ENCODE measurements around the gene DCXR.

Gene DCXR

DNA sequence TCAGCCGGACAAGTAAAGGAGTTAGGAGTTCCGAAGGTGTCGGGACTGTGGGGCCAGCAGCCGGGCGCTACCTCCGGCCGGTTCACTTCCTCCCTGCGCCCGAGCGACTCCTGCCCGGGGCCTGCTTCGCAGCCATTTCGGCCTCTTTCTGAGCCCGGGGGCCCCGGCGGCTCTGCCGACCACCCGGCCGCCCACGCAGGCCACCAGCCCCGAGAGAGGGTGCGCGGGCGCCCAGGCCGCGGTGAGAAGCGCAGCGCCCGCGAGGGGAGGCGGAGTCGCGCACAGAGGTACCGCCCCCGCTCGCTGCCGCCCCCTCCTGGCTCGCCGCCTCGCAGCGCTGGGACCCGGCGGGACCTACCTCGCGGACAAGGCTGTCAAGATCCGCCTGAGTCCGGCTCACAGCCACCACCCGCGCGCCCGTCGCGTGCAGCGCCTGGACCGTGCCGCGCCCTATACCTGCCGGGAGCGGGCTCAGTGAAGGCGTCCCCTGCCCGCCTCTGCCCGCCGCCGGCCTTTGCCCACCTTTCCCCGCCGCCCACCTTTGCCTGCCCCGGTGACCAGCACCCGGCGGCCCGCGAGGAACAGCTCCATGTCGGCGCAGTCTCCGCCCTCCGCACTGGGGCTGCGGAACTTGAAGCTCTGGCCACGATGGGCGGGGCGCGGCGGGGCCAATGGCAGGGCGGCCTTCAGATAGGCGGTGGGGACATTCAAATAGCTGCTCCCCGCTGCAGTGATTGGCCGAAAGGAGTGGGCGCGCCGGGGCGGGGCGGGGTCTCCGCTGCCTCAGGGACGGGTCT, at the start of gene DCXR:
Gene DCXR (minus strand): TSS at position 606 of the 797 bp plus-strand sequence. CDS start 15 bp downstream, at position 591.
- DNase-seq: peak; percentile 97

DNA sequence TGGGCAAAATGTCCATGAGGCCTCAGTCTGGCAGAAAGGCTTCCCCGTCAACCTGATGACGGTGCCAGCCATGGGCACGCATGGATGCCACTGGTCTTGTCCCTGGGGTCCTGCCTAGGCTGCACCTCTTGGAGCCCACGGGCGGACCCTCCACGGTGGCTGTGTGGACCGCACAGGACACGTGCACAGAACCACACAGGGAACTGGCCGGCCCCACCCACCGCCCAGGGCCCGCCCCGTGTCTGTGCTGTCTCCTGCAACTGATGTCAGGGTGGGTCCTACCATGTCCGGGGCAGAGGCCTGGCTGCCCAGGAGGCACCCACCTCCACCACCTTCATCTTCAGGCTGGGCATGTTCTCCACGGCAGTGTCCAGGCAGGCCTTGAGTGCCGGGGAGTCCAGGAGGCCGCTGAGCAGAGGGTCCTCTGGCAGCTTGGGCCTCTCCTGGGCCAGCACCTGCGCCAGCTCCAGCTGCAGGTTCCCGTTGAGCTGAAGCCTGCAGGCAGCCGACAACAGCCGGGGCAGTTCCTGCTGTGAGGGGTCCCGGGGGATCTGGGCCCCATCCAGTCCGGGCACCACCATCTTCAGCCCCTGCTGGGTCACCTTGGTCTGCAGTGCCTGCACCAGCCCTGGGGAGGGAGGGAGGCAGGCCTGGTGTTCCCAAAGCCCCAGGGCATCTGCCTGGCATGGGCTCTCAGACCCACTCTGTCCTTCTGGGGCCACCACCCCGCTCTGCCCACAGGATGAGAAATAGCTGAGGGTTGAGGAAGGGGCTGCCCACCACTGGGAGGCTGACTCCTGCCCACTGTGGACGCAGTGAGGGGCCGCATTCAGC, 48.7 kb upstream of the DCXR start:
- DNase-seq: no peak

DNA sequence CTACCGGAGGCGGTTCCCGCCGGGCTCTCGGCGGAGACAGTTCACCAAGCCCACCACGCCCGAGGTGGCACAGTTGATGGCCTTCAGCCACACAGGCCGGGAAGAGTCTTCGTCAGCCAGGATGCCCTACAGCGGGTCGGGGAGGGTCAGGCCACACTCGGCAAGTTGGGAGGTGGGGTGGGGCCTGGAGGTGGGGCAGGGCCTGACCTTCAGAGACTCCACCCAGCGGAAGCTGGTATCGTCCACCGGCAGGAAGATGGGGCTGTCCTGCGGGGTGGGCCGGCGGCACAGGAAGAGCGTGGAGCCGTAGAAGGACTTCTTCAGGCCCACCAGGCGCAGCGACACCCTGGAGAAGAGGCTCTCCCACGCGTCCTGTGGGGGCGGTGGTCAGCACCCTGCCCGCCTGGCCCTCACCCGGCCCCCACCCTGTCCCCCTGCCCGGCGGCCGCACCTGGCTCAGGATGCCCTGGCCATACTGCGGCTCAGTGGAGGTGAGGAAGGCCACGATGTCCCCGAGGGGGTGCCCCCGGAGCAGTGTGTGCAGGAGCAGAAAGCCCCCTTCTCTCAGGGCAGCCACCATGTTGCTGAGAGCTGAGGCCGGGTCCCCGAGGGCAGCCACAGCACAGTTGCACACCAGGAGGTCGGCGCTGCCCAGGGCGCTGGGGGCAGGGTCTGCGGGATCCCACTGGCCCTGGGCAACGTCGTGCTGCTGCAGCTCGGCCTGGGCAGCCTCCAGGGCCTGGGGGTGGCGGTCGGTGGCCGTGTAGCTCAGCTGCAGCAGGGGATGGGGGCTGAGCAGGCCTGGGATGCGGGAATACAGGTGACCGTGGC, 47.7 kb upstream of the DCXR start:
- DNase-seq: no peak

DNA sequence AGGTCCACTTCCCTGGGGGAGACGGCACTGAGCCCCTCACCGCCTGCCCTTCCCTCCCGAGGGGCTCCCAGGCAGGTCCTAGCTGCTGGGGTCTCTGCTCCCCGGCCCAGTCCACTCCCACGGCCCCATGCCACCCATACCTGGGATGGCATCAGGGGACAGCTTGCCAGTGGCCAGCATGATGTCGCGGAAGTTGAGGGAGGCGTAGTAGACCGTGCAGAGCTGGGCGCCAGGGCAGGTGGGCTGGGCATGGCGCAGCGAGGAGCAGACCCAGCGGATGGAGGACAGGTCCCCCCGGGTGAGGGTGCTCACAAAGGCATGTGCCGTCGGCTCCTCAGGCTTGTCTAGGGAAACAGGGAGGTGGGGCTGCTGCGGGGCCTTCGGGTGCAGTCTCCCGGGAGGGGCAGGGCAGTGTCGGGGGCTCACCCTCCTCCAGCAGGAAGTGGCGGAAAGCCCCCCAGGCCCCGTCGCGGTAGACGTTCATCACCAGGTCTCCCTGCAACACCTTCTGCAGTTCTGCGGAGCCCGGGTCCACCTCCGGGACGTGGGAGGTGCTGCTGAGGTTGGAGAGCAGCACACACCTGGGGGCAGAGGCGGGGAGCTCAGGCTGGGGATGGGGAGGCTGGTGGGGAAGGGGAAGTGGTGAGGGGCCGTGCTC, 47.0 kb upstream of the DCXR start:
- DNase-seq: no peak

DNA sequence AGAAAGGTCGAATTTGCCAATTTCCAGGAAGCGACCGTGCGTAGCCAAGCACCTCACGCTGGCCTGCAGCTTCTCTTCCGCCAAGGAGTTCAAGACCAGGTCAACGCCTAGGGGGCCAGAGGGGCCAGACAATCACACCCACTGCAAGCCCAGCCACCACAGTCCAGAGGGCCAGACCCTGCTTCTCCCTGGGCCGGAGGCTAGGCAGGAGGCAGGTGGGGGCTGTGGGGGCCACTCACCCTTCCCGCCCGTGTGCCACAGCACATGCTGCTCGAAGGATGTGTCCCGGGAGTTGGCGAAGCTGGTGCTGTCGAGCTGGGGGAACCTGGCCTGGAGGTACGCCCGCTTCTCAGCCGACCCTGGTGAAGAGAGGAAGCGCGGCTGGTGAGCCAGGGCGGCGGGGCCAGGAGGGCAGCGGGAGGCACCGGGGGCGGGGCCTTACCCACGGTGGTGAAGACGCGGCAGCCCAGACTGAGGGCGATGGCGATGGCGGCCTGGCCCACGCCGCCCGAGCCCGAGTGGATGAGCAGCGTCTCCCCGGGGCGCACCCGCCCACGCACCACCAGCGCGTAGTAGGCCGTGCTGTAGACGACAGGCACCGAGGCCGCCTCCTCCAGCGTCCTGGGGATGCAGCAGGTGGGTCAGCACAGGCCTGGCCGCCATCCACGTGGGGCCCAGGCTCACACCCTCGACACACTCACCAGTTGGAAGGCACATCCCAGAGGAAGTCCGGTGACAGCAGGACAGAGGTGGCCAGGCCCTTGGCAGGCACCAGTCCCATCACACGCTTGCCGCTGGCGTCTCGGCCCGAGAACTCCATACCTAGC, 46.2 kb upstream of the DCXR start:
- no peak for DNase-seq

DNA sequence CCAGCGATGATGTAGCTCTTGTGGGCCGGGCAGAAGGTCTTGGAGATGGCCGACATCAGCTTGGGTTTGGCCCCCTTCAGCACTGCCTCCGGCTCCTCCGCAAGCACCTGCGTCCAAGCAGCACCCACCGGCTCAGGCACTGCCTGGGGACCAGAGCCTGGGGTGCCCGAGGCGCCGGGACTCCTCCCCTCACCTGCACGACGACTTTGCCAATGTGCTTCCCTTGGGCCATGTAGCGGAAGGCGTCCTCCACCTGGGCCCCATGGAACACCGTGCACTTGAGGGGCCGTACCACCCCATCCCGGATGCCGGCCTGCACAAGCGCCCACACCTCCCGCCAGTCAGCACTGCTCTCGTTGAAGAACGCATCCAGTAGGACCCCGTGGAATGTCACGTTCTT, 45.5 kb upstream of the DCXR start:
- DNase-seq: no peak

DNA sequence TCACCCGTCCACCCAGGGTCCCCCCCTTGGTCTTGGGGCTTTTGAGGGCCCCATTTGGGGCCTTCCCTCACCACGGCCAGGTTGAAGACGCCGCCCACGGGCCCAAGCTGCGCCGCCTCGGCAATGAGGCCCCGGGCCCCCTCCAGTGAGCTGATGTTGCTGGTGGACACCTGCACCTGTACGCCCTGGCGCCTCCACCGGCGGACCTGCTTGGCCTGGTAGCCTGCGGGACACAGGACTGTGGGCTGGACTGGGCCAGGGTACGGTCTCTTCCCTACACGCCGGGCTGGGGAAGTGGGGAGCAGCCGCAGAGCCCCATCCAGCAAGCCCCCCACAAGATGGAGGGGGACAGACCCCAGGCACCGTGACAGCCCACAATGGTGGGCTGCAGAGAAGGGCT, 45.0 kb upstream of the DCXR start:
- DNase-seq: no peak

DNA sequence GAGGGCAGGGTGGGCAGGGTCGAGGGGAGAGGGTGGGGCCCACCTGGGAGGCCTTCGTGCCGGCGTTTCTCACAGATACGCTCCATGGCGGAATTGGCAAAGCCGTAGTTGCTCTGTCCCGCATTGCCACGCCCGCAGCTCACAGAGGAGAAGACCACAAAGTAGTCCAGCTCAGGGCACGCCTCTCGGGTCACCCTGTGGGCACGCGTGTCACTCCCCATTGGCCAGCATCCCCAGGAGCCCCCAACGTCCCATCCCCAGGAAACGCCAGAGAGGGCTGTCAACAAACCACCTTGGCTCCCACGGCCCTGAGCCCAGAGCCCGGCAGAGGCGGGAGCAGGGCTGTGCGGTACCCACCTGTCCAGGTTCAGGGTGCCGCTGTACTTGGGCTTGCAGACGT, 44.5 kb upstream of the DCXR start:
- DNase-seq: no peak

DNA sequence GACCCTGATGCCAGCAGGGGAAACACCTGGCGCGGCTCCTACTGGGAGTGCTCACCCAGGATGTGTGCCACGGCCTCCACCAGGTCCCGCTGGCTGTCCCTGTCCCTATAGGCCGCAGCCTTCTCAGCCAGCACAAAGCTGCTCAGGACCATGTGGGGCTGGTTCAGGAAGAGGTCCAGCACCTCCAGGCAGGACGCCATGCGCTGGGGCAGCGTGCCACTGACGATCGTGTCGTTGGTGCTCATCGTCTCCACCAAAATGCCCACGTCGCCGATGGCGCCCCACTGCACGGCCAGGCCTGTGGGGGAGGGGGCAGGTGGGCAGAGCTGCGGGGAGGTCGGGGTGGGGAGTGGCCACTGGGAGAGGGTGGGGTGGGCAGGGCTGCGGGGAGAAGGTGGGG, 44.0 kb upstream of the DCXR start:
- no peak for DNase-seq

DNA sequence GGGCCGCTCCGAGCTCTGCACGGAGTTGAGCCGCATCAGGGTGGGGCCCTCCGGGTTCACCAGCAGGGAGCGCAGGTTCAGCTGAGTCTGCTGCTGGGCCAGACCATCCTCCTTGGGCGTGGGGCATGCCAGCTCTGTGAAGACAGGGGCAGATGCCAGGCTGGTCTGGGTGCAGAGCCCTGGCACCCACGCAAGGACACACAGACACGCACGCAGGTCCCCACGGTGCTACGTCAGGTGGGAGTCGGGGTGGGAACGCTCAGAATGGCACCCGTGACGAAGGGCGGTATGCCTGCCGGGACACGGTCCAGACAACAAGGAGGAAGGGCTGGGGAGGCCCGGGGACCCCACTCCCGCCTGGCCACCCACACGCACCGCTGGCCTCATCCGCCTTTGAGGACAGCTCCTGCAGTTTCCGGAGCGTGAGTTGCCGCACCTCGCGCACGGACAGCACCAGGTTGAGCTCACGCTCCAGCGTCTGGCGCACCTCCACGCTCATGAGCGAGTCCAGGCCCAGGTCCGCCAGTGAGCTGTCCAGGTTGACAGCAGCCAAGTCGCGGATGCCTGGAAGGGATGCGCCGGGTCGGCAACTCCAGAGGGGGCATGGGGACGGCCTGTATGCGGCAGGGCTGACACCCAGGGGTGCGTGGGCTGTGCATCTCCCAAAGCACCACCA, 43.4 kb upstream of the DCXR start:
- DNase-seq: no peak

DNA sequence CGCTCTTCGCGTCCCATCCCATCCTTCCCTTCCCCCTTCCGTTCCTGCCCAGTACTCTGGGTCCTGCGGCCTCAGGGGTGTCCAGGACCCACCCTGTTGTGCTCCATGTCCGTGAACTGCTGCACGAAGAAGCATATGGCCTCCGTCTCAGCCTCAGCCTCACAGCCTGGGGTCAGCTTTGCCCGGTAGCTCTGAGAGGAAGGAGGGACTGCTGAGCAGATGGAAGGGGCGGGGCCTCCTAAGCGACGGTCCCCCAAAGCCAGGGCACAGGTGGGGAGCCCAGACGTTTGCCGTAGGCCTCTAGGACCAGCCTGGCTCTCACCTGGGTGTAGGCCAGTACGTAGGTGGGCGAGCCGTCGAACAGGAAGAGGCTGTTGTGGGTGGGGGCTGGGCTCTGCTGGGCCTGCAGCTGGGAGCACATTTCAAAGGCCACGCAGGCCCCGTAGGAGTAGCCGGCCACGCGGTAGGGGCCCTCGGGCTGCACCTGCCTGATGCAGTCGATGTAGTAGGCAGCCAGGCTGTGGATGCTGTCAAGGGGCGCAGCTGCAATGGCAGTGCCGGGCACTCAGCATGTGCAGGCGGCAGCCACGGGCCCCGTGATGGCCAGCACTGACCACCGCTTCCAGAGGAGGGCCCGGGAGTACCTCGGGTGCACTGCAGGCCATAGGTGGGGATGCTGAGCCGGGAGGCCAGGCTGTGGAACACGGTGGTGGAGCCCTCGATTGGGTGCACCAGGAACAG, 42.7 kb upstream of the DCXR start:
- DNase-seq: no peak

DNA sequence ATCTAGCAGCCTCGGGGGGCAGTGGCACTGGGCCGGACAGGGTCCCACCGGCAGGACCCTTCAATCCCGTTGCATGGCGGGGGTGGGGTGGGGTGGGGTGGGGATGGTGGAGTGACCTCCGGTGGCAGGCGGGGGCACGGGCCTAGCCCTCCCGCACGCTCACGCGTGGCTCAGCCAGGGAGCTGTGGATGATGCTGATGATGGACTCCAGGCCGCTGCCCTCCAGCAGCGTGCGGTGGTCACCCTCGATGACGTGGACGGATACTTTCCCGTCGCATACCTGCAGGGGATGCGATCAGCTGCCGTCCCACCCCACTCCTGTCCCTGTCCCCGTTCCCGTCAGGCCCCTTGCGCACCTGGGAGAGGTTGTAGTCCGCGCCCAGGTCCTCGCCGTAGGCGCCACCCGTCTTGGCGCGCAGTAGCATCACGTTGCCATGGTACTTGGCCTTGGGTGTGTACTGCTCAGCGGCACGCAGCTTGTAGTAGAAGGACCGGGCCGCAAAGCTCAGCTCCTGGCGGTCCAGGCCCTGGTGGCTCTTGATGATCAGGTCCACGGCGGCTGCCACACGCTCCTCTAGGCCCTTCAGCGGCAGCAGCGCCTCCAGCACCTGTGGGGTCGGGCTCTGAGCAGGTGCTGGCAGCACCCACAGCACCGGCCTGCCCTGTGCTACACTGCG, 41.6 kb upstream of the DCXR start:
- DNase-seq: no peak

DNA sequence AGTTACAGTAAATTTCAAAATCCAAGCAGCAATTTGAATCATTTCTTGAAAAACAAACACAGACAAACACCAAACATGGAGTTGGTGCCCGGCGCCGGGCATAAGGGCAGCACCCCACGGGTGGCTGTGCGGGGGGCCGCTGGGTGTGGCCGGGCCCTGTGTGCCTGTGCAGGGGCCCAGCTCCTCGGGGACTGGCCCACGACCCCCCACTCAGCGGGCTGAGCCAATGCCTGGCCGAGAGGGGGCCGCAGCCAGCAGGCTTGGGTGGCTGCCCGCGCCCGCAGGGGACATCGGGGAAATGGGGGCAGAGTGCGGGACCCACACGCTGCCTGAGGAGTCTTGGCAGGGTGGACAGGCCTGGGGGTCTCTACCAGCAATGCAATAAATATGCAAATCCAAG, 40.9 kb upstream of the DCXR start:
- no peak for DNase-seq

DNA sequence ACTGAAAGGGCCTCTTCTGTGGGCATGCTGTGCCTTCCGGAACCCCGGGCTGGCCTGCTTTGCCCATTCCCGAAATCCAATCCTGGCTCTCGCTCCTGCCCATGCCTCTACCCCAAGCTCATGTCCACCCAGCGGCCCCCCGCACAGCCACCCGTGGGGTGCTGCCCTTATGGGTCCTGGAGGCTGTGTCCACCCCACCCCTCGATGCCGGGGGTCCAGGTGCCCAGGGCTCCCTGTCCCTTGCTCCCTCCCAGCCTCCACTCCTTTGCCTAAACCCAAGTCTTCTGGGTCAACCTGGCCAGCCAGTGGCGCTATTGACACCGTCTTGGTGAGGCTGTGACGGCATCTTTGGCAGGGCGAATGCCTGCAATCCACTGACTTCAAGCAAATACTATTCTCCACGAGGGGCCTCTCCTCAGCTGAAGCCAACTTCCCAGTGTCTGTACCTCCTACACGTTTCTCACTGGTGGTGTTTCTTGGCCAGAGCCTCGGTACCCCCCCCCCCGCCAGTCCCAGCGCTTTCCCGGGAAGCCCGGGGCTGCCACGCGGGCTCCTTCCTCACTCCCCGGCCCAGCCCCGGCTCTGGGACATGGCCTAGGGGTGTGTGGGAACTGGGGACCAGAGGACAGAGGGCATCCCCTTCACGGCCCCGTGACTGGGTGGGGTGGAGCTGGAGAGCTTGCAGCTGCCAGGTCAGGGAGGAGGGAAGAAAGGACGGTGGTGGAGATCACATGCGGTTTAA, 40.3 kb upstream of the DCXR start:
- no peak for DNase-seq

DNA sequence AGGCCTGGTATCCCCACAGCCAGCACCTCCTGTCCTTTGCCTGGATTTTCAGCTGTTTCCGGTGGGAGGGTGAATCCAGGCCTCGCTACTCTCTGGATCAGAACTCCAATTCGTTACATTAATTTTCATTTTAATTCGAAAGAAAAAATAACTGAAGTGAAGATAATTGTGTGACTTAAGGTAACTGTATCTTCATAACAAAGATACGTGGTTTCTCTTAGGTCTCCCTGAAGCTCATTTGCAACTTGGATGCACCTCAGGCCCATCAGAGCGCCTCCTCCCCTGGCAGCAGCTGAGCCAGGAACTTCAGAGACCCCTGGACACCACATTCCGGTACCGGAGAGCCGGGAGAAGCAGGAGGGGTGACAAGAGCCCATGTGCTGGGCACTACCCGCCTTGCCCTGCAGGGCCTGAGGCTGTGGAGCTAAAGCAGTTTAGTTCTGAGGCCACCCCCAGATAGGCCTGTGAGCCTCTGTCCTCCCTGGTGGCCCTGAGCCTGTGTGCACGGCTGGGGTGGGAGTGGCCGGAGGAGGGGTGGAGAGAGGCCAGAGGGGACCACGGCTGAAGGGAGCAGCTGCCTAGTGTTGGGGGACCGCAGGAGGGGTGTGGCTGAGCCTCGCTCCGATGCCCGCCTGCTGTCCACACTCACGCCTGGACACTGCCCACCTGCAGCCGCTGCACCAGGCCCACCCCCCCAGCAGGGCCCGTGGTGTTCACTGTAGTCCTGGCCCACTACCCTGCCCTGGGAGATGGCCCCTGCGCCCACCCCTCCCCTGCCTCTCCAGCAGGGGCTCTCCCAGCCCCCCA, 39.5 kb upstream of the DCXR start:
- DNase-seq: no peak

DNA sequence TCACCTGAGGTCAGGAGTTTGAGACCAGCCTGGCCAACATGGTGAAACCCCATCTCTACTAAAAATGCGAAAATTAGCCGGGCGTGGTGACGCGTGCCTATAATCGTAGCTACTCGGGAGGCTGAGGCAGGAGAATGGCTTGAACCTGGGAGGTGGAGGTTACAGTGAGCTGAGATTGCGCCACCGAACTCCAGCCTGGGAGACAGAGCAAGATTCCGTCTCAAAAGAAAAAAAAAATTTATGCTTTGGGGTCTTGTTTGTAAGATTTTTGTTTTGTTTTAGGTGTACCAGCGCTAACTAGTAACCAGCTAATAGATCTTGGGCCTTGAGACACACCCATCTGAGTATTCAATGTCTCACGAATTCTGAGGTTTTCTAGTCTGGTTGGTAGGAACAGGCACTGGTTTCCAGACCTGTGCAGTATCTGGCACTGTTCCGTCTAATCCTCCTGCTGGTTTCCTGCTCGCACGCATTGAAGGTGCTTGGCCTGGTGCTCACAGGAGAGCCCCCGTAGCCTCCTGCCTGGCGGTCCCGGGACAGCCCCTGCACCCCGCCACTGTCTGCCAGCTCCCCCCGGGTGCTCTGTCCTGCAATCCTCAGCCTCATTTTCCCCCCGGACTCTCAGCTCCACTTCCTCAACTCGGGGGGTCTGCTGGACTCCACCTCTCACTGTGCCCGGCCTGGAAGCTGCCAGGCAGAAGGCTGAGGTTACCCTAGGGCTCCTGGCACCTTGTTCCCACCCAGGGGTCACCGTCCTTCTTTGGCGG, 38.7 kb upstream of the DCXR start:
- DNase-seq: peak; percentile 34

DNA sequence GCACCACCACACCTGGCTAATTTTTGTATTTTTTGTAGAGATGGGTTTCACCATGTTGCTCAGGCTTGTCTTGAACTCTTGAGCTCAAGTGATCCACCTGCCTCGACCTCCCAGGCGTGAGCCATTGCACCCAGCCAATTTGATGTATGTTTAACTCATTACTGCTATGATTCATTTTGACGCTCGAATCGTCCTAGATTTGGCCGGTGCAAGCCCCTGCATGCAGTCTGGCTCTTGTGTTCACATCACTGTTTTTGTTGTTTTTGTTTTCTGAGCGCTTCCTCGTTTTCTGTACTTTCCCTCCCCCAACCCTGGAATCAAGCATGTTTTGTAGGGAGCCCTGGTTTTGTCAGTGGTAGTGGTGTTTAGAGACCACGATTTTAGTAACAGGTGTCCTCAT, 35.9 kb upstream of the DCXR start:
- DNase-seq: no peak

DNA sequence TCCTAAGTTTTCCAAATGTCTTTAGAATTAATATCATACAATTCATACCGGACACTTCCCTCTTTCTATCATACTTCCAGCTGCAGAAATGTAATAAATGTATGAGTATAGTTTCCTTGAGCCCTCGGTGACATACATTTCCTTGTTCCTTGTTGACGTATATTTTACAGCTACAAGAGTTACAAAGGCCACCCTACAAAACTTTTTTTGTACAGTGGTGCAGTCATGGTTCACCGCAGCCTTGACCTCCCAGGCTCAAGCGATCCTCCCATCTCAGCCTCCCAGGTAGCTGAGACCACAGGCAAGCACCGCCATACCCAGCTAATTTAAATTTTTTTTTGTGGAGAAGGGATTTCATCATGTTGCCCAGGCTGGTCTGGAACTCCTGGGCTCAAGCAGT, 35.3 kb upstream of the DCXR start:
- no peak for DNase-seq
